Right lung (tissue), 5 donors: ENCODE measurements around the gene PTPN22. TPM values are rescaled to one million over a fixed set of nuclear protein-coding genes. Genes with fewer than 3 reads are reported as not detected.

Experiments used
- polyA plus RNA-seq, 5 donors: library from polyadenylated mRNA; unstranded; fragments of 120-200 nt; gene quantifications; one replicate each; pipeline versions ENCODE4 v1.2.1 to v1.2.3, GENCODE V29; 2013; ENCODE audit warnings: inconsistent platforms in 1 of 5, low replicate concordance in 1 of 5; ENCODE audit not compliant: insufficient read length in 5 of 5, insufficient read depth in 1 of 5

PTPN22 gene
- polyA plus RNA-seq, 5 donors: 0.56 to 1.1 (median 1.1) TPM

Other genes starting within 250 kb of the PTPN22 start
- gene PHTF1, start 112.2 kb downstream of the PTPN22 start, polyA plus RNA-seq: 10 to 100 TPM; 17.2 to 23.9 (median 21.7) TPM
- 10 to 100 TPM; 15.9 to 26.8 (median 24.5) TPM for gene RSBN1, start 59.2 kb downstream of the PTPN22 start, polyA plus RNA-seq
- 1 to 10 TPM in 3 of 5 donors, under 1 TPM in 2; 0.50 to 1.3 (median 1.1) TPM for gene BCL2L15, start 15.9 kb upstream of the PTPN22 start, polyA plus RNA-seq
- 10 to 100 TPM; 46.4 to 65.5 (median 49.8) TPM for gene AP4B1, start 33.1 kb upstream of the PTPN22 start, polyA plus RNA-seq
- gene DCLRE1B, start 33.6 kb upstream of the PTPN22 start, polyA plus RNA-seq: 10 to 100 TPM in 4 of 5 donors, 1 to 10 TPM in 1; 9.4 to 11.4 (median 10.3) TPM
- 10 to 100 TPM; 35.9 to 45.7 (median 42.1) TPM for gene HIPK1, start 57.6 kb upstream of the PTPN22 start, polyA plus RNA-seq
- gene OLFML3, start 107.8 kb upstream of the PTPN22 start, polyA plus RNA-seq: 100 to 1,000 TPM; 251 to 302 (median 269) TPM